Measurements from ENCODE around the gene PIEZO1.

DNA sequence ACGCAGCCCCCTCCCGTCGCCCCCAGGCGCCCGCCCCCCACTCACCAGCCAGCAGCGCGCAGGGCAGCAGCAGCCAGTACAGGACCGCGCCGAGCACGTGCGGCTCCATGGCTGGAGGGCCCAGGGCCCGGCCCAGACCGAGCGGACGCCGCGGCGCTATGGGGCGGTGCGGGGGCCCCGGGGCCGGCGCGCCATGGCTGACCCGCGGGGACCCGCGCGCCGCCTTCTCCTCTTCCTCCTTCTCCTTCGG lies 239 bp downstream of the PIEZO1 start:
- TF ChIP-seq, protein P1, sequence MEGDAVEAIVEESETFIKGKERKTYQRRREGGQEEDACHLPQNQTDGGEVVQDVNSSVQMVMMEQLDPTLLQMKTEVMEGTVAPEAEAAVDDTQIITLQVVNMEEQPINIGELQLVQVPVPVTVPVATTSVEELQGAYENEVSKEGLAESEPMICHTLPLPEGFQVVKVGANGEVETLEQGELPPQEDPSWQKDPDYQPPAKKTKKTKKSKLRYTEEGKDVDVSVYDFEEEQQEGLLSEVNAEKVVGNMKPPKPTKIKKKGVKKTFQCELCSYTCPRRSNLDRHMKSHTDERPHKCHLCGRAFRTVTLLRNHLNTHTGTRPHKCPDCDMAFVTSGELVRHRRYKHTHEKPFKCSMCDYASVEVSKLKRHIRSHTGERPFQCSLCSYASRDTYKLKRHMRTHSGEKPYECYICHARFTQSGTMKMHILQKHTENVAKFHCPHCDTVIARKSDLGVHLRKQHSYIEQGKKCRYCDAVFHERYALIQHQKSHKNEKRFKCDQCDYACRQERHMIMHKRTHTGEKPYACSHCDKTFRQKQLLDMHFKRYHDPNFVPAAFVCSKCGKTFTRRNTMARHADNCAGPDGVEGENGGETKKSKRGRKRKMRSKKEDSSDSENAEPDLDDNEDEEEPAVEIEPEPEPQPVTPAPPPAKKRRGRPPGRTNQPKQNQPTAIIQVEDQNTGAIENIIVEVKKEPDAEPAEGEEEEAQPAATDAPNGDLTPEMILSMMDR (IDR thresholded peaks at IDR 0.05) = no peak
- no peak for TF ChIP-seq POLR2A (IDR thresholded peaks at IDR 0.05)
